Testis (tissue), 2 donors: ENCODE data around the gene SH3PXD2B.

Source experiments
- CTCF ChIP-seq, 3 experiments: fragments of 450-650 bp in 2 of 3; fragments of 200-600 bp in 1 of 3; sonication (generic) in 1 of 3; IDR thresholded peaks; one replicate each; pipeline ENCODE4 v1.5.1; 2016 to 2019; ENCODE audit warnings: antibody characterized with exemption in 3 of 3, mild to moderate bottlenecking in 2 of 3, moderate library complexity in 1 of 3
- POLR2A ChIP-seq: fragments of 450-650 bp; IDR thresholded peaks from one replicate; pipeline ENCODE4 v1.6.1; 2017; ENCODE audit warnings: antibody characterized with exemption, mild to moderate bottlenecking, moderate library complexity

GRCh38 chr5:172348084-172348483 is 106.2 kb downstream of the SH3PXD2B start:
- TF ChIP-seq CTCF (IDR thresholded peaks at IDR 0.05) (no peak), POLR2A (no peak)
